Esophagus mucosa (tissue), 1 donor: ENCODE measurements around the gene NAIP. TPM values are rescaled to one million over a fixed set of nuclear protein-coding genes. Genes with fewer than 3 reads are reported as not detected.

Experiments used
- total RNA-seq: library from RNA; stranded (reverse); gene quantifications from one replicate; pipeline ENCODE4 v1.2.4, GENCODE V29; 2023
- donor health status: DM: yes; HTN: yes; CAD: no.

NAIP gene
- total RNA-seq, 1 donor from 2014 or later, result 4.2 TPM

Other genes with a start within 250 kb of the NAIP start
- 3.6 TPM for gene SERF1A, start 124.7 kb downstream of the NAIP start, total RNA-seq
- 13.9 TPM for gene SMN1, start 100.3 kb downstream of the NAIP start, total RNA-seq
- gene GTF2H2, start 42.3 kb upstream of the NAIP start, total RNA-seq, result 9.7 TPM